SK-N-SH (cell line): ENCODE results near the gene ACTR1A. TPM values are rescaled to one million over a fixed set of nuclear protein-coding genes. Genes with fewer than 3 reads are reported as not detected.

Experiments used
- CTCF ChIA-PET: fragments of 300-600, 350-600 bp; formaldehyde crosslinking; extraction: SDS; loops from one replicate; lab custom pipeline; 2021; lab: Yijun Ruan, JAX
- POLR2A ChIA-PET: fragments of 350-600 bp; sonication (Branson Sonifier 250); formaldehyde crosslinking; extraction: SDS; loops from one replicate; lab custom pipeline; 2020; ENCODE audit warnings: antibody characterized with exemption, inconsistent platforms; lab: Yijun Ruan, JAX
- DNase-seq: peaks from one replicate; pipeline ENCODE4 v3.0.0; 2012
- H2AFZ ChIP-seq: fragments of 200-600 bp; sonication (generic); 2 replicates; pipeline ENCODE4 v1.8.1; 2016; ENCODE audit warnings: antibody characterized with exemption, mild to moderate bottlenecking, low read depth
- H3F3A ChIP-seq: fragments of 200-600 bp; sonication (generic); replicated peaks from 2 replicates; pipeline ENCODE3; 2016; ENCODE audit warnings: antibody characterized with exemption, mild to moderate bottlenecking; ENCODE audit not compliant: insufficient read depth
- H3K27ac ChIP-seq, 2 experiments: fragments of 200-500 bp in 1 of 2; fragments of 200-600 bp in 1 of 2; sonication (Bioruptor generic) in 1 of 2; sonication (generic), shearing (Covaris generic) in 1 of 2; 2 replicates each; pipeline versions ENCODE4 v1.5.1 to v1.6.1; 2014 to 2016; ENCODE audit warnings: low read depth in 2 of 2, inconsistent platforms in 1 of 2, low read length in 1 of 2, mild to moderate bottlenecking in 1 of 2, mixed read lengths in 1 of 2
- H3K27me3 ChIP-seq: fragments of 200-600 bp; sonication (generic), shearing (Covaris generic); 2 replicates; pipeline ENCODE4 v1.6.1; 2016; ENCODE audit warnings: mixed run types; ENCODE audit not compliant: insufficient read depth
- H3K36me3 ChIP-seq, 2 experiments: fragments of 200-500 bp in 1 of 2; fragments of 200-600 bp in 1 of 2; sonication (Bioruptor generic) in 1 of 2; sonication (generic) in 1 of 2; replicated peaks in 1 of 2; 2 replicates each; pipeline versions ENCODE3 to v1.5.1; 2014 to 2016; ENCODE audit warnings: low read length in 1 of 2, mild to moderate bottlenecking in 1 of 2; ENCODE audit not compliant: insufficient read depth in 2 of 2, control insufficient read depth in 1 of 2
- H3K4me1 ChIP-seq, 2 experiments: fragments of 200-500 bp in 1 of 2; fragments of 200-600 bp in 1 of 2; sonication (Bioruptor generic) in 1 of 2; sonication (generic), shearing (Covaris generic) in 1 of 2; 2 replicates each; pipeline versions ENCODE4 v1.5.1 to v1.6.1; 2014 to 2016; ENCODE audit warnings: low read depth in 1 of 2, low read length in 1 of 2, mixed run types in 1 of 2; ENCODE audit not compliant: insufficient read depth in 2 of 2, control insufficient read depth in 1 of 2
- H3K4me2 ChIP-seq: fragments of 200-600 bp; sonication (generic), shearing (Covaris generic); 2 replicates; pipeline ENCODE4 v1.6.1; 2017; ENCODE audit warnings: mixed run types
- H3K4me3 ChIP-seq, 2 experiments: fragments of 200-500 bp in 1 of 2; fragments of 200-600 bp in 1 of 2; sonication (Bioruptor generic) in 1 of 2; sonication (generic), shearing (Covaris generic) in 1 of 2; 2 replicates each; pipeline versions ENCODE4 v1.5.1 to v1.8.1; 2014 to 2016; ENCODE audit warnings: low read depth in 2 of 2, inconsistent platforms in 1 of 2, low read length in 1 of 2, mild to moderate bottlenecking in 1 of 2, mixed read lengths in 1 of 2, moderate library complexity in 1 of 2
- H3K79me2 ChIP-seq: fragments of 200-600 bp; sonication (generic); 2 replicates; pipeline ENCODE4 v1.8.1; 2017; ENCODE audit warnings: mild to moderate bottlenecking; ENCODE audit not compliant: insufficient read depth
- H3K9ac ChIP-seq: fragments of 200-600 bp; sonication (generic); 2 replicates; pipeline ENCODE4 v1.6.1; 2017; ENCODE audit warnings: mixed run types
- H3K9me2 ChIP-seq: fragments of 200-600 bp; sonication (generic); 2 replicates; pipeline ENCODE4 v1.6.1; 2017; ENCODE audit warnings: mixed run types
- H3K9me3 ChIP-seq: fragments of 200-600 bp; sonication (generic); 2 replicates; pipeline ENCODE4 v1.6.1; 2017; ENCODE audit warnings: mixed run types, mild to moderate bottlenecking, moderate library complexity
- H4K20me1 ChIP-seq: fragments of 200-600 bp; sonication (generic); 2 replicates; pipeline ENCODE4 v1.6.1; 2017; ENCODE audit warnings: mild to moderate bottlenecking, mixed run types; ENCODE audit not compliant: insufficient read depth
- CHD2 ChIP-seq: fragments of 150-350 bp; IDR thresholded peaks from 2 replicates; pipeline ENCODE4 v1.6.1; 2018; ENCODE audit warnings: low read length; ENCODE audit not compliant: partially characterized antibody
- NRF1 ChIP-seq: IDR thresholded peaks from 2 replicates; pipeline ENCODE4 v1.6.1; 2012; ENCODE audit warnings: low read depth, mild to moderate bottlenecking, low read length
- TAF1 ChIP-seq: IDR thresholded peaks from 2 replicates; pipeline ENCODE4 v1.6.1; 2012; ENCODE audit warnings: low read depth, mild to moderate bottlenecking, low read length, moderate library complexity, borderline replicate concordance
- WGBS: methylation state at CpG from one replicate; pipeline ENCODE4 v1.1.6; 2017; ENCODE audit warnings: low lambda C conversion rate; 5-methylcytosine and 5-hydroxymethylcytosine counted together
- polyA plus RNA-seq, 3 experiments: library from polyadenylated mRNA; depleted of rRNA; stranded (reverse); fragments of >200 nt; gene quantifications; 2 replicates each; pipeline ENCODE4 v1.2.3, GENCODE V29; 2012
- TF ChIP-seq, protein P1 (sequence below): IDR thresholded peaks from 2 replicates; pipeline ENCODE4 v1.6.1; 2012; ENCODE audit warnings: mild to moderate bottlenecking, low read depth, low read length, moderate library complexity

The ACTR1A gene
- polyA plus RNA-seq, 1 of the 3 experiments (the other 2 are of a cell fraction): 106 TPM

DNA sequence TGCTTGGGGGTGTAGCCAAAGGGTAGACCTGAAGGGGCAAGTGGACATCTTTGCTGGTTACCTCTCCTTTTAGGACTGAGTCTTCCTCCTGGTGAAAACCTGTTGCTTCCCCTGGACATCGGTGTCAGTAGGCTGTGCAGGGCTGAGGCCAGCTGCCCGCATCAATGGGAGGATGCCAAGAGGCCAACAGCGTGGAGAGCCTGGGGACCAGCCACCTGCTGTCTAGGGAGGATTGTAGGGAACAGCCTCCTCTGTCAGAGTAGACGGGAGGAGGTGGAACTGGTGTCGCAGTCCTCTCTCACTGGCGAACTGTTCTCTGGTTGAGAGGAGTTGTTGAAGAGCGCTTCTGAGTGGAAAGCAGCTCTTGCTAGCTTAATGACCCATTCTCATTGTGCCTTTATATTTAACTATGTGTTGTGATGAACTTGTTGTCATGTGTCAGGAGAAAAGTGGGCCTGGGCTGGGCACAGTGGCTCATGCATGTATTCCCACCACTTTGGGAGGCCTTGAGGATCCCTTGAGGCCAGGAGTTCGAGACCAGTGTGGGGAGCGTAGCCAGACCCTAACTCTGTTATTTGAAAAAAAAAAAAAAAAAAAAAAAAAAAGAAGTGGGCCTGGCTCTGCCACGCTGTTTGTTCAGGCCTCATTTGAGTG lies 3.1 kb upstream of the ACTR1A start:
- 94% methylated on average over 9 of the region's 10 CpGs for WGBS
- ChIA-PET CTCF (interaction anchor here (0.7 to 5.7 kb wide), 8 partner anchors 23 to 165 kb away, joined by 3 to 110 read pairs (median 10); partner anchors contain the start of gene TRIM8), POLR2A (interaction anchor here (1.2 to 2.4 kb wide), 2 partner anchors 14 to 78 kb away, joined by 6 to 9 read pairs; no protein-coding TSS in a partner anchor)
- Histone ChIP-seq H2AFZ (no peak overlapping the region), H3K27ac (no peak overlapping the region), H3K4me2 (peak overlapping the region; percentile 87), H3K27me3 (no peaks in the 10 kb centered on the region), H3K9ac (no peak overlapping the region), H3K9me3 (no peaks in the 10 kb centered on the region), H3K36me3 (peaks cover 6 to 10% of the 10 kb centered on the region in 2 experiments), H3K4me1 (peaks cover 10 to 15% of the 10 kb centered on the region in 2 experiments; a peak in 3 of 4 replicates), H3K79me2 (peaks cover 55% of the 10 kb centered on the region), H3K4me3 (peak overlapping the region; percentile 85 to 98; a peak in 3 of 4 replicates), H3F3A (peaks cover 12% of the 10 kb centered on the region), H3K9me2 (no peaks in the 10 kb centered on the region), H4K20me1 (peaks cover 21% of the 10 kb centered on the region)
- TF ChIP-seq NRF1: no peak
- TF ChIP-seq TAF1: no peak
- no peak for DNase-seq

DNA sequence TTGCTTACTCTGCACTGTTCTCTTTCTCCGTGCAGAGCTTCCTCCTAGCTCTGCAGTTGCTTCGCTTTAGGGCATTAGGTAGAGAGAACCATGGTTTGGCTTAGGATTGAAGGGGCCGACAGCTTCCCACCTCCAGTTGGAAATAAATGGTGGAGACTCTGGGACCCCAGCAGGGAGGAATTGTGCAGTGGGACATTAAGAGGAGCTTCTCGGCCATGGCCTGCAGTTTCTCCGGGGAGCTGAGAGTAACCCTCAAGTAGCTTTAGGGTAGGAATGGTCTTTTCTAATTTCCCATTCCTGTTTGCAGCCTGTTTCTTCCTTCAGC lies 2.4 kb upstream of the ACTR1A start:
- peak overlapping the region; percentile 87 for H3K4me2 ChIP-seq
- peaks cover 10 to 15% of the 10 kb centered on the region in 2 experiments; a peak in 3 of 4 replicates for H3K4me1 ChIP-seq
- peaks cover 61% of the 10 kb centered on the region for H3K79me2 ChIP-seq
- ChIA-PET POLR2A (interaction anchor here (1.1 to 2.4 kb wide), 4 partner anchors 14 to 140 kb away, joined by 3 to 9 read pairs (median 5); partner anchors contain the start of gene TRIM8), CTCF (interaction anchor here (1.0 to 5.7 kb wide), 14 partner anchors 8 to 165 kb away, joined by 3 to 110 read pairs (median 6); partner anchors contain the start of genes FBXL15 and TRIM8)
- H3K4me3 ChIP-seq: peak overlapping the region; percentile 85 to 98
- H2AFZ ChIP-seq: no peak overlapping the region
- H3F3A ChIP-seq: peaks cover 12% of the 10 kb centered on the region
- TF ChIP-seq CHD2: no peak
- TF ChIP-seq, protein P1, sequence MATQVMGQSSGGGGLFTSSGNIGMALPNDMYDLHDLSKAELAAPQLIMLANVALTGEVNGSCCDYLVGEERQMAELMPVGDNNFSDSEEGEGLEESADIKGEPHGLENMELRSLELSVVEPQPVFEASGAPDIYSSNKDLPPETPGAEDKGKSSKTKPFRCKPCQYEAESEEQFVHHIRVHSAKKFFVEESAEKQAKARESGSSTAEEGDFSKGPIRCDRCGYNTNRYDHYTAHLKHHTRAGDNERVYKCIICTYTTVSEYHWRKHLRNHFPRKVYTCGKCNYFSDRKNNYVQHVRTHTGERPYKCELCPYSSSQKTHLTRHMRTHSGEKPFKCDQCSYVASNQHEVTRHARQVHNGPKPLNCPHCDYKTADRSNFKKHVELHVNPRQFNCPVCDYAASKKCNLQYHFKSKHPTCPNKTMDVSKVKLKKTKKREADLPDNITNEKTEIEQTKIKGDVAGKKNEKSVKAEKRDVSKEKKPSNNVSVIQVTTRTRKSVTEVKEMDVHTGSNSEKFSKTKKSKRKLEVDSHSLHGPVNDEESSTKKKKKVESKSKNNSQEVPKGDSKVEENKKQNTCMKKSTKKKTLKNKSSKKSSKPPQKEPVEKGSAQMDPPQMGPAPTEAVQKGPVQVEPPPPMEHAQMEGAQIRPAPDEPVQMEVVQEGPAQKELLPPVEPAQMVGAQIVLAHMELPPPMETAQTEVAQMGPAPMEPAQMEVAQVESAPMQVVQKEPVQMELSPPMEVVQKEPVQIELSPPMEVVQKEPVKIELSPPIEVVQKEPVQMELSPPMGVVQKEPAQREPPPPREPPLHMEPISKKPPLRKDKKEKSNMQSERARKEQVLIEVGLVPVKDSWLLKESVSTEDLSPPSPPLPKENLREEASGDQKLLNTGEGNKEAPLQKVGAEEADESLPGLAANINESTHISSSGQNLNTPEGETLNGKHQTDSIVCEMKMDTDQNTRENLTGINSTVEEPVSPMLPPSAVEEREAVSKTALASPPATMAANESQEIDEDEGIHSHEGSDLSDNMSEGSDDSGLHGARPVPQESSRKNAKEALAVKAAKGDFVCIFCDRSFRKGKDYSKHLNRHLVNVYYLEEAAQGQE: no peak
- no peaks in the 10 kb centered on the region for H3K9me3 ChIP-seq
- no peaks in the 10 kb centered on the region for H3K9me2 ChIP-seq
- no peak overlapping the region for H3K27ac ChIP-seq
- H3K36me3 ChIP-seq: peaks cover 6 to 10% of the 10 kb centered on the region in 2 experiments
- WGBS: 45% methylated on average over 5 of the region's 5 CpGs
- H3K9ac ChIP-seq: peak overlapping the region; percentile 80; the same call in 1 of the 2 replicates
- peaks cover 26% of the 10 kb centered on the region for H4K20me1 ChIP-seq
- DNase-seq: no peak
- no peaks in the 10 kb centered on the region for H3K27me3 ChIP-seq
